ENCODE data around the gene ADCY2.

The ADCY2 gene

DNA sequence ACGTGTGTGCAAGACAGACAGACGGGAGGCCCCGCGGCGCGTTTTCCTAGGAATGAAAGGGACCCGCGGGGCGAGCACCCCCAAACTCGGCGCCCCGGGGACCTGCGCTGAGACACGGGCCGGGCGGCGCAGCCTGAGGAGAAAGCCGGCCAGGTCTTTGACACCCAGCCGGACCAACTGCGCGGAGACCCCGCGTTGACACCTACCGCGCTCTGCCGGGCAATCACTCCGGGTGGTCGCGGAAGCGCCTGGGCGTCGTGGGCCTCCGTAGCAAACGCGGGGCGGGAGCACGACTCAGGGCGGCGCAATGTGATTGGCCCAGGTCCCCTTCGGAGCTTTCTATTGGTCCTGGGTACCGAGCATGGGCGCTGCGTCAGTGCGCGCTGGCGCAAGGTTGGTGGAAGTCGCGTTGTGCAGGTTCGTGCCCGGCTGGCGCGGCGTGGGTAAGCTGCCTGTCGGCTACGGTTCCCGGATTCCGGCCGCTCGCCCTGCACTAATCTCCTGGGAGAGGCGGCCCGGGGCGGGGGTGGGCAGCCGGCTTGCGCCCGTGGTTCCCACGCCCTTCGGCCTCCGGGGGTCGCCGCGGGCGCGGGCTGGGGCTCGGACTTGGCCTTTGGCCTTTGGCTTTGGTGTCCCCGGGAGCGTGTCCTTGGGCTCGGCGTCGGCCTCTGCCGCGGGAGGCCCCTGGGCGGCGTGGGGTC, 473.0 kb downstream of the ADCY2 start, which contains the start of the genes FASTKD3 and MTRR:
FASTKD3 (minus strand) TSS at position 259 of the 701 bp plus-strand sequence. CDS start 948 bp downstream, outside the sequence.
MTRR (plus strand) TSS at position 376 of the 701 bp plus-strand sequence. CDS start 1,647 bp downstream, outside the sequence.
- peak; percentile 73 for DNase-seq (ENCODE audit: low read depth)
- H3K4me3 ChIP-seq (ENCODE audit: low read depth, low read length) = peak within 1 kb of the TSS; percentile 92
- TF ChIP-seq, protein P1, sequence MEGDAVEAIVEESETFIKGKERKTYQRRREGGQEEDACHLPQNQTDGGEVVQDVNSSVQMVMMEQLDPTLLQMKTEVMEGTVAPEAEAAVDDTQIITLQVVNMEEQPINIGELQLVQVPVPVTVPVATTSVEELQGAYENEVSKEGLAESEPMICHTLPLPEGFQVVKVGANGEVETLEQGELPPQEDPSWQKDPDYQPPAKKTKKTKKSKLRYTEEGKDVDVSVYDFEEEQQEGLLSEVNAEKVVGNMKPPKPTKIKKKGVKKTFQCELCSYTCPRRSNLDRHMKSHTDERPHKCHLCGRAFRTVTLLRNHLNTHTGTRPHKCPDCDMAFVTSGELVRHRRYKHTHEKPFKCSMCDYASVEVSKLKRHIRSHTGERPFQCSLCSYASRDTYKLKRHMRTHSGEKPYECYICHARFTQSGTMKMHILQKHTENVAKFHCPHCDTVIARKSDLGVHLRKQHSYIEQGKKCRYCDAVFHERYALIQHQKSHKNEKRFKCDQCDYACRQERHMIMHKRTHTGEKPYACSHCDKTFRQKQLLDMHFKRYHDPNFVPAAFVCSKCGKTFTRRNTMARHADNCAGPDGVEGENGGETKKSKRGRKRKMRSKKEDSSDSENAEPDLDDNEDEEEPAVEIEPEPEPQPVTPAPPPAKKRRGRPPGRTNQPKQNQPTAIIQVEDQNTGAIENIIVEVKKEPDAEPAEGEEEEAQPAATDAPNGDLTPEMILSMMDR (IDR thresholded peaks at IDR 0.05; ENCODE audit: low read depth, low read length, missing control alignments) = no peak

- TF ChIP-seq, protein P1 (IDR thresholded peaks at IDR 0.05; ENCODE audit: low read depth, low read length, missing control alignments) = no peak
- peak overlapping the region; percentile 92 for H3K4me3 ChIP-seq (ENCODE audit: low read depth, low read length)
- DNase-seq (ENCODE audit: low read depth) = no peak
Measured at GRCh38 chr5:7869474-7870136, 473.7 kb downstream of the ADCY2 start.

DNA sequence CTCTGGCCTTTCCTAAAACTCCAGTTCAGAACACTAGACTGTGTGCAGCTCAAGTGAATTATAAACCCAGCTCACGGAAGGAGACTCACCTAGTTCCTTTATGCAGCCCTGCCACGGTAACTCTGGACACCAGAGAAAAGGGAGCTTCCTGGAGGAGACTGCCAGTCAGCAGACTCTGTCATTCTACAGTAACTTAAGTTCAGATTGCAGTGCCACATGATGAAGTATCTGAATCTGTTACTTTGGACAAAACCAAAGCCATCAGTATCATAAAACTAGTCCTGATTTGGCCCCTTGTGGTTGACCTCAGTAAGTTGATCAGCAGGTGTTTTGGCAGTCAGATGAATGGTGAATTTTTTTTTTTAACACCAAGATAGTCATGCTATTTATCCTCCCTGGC, 475.7 kb downstream of the ADCY2 start:
- no peak overlapping the region for H3K4me3 ChIP-seq (ENCODE audit: low read depth, low read length)
- peak; percentile 51 for DNase-seq (ENCODE audit: low read depth)
- TF ChIP-seq, protein P1 (IDR thresholded peaks at IDR 0.05; ENCODE audit: low read depth, low read length, missing control alignments) = no peak

- TF ChIP-seq, protein P1 (IDR thresholded peaks at IDR 0.05; ENCODE audit: low read depth, low read length, missing control alignments) = no peak
- DNase-seq (ENCODE audit: low read depth) = no peak
- H3K4me3 ChIP-seq (ENCODE audit: low read depth, low read length) = peak overlapping the region; percentile 13; the same call in 1 of the 2 replicates
Measured at GRCh38 chr5:7872517-7873130, 476.7 kb downstream of the ADCY2 start.

- peak; percentile 51 for DNase-seq (ENCODE audit: low read depth)
- TF ChIP-seq, protein P1 (IDR thresholded peaks at IDR 0.05; ENCODE audit: low read depth, low read length, missing control alignments) = no peak
- H3K4me3 ChIP-seq (ENCODE audit: low read depth, low read length) = peak overlapping the region; percentile 13; the same call in 1 of the 2 replicates
Measured at GRCh38 chr5:7873216-7873615, 477.3 kb downstream of the ADCY2 start.

DNA sequence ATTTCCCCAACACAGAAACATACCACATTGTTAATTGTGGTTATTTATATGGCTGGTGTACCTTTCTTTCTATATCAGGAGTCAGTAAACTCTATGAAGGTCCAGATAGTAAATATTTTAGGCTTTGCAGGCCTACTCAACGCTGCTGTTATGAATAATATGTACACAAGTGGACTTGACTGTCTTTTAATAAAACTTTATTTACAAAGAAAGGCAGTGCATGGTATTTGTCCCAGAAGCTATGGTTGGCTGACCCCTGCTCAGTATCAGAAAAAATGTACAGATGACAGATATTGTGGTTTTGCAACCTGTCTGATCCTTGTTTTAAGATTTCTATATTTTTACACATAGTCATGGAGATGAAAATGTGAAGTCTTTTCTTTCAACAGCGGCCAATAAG, 478.7 kb downstream of the ADCY2 start:
- DNase-seq (ENCODE audit: low read depth) = no peak
- TF ChIP-seq, protein P1 (IDR thresholded peaks at IDR 0.05; ENCODE audit: low read depth, low read length, missing control alignments) = no peak
- no peak overlapping the region for H3K4me3 ChIP-seq (ENCODE audit: low read depth, low read length)

All from GM12864 (cell line).